ENCODE data around the gene KREMEN2. TPM values are rescaled to one million over a fixed set of nuclear protein-coding genes. Genes with fewer than 3 reads are reported as not detected.

KREMEN2 gene
- total and polyA plus RNA-seq, 8 donors = 0.07 to 0.32 (median 0.16) TPM; not detected in 3

DNA sequence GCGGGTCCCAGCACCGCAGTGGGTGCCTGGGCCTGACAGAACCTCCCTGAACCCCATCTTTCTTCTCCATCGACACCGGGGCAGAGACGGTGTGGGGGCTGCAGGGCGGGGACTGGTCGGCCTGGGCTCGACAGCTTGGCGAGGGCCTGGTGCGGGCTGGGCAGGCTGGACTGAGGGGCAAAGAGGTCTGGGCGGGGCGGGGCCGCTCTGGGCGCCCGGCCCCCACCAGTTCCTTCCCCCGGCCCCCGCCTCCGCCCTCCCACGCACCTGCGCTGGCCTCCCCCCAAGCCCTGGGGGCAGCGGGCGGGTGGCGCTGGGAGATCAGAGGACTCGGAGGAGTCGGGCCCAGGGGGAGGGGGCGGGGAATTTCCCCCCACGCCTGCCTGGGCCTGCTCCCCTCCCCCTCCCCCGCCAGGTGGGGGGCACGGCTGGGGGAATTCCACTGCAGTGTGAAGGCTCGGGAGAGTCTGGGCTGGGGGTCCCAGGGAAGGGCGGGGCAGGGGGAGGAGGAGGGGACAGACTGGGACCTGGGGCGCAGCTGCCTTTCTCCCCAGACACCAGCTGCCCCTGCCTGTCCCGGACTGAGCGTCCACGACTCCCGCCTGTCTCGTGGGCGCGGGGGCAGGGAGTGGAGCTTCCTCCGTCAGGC, 877 bp upstream of the KREMEN2 start:
- peak; percentile 17 to 79 (median 34) for DNase-seq
- peaks cover 8 to 20% (median 10%) of the 10 kb centered on the region in 3 donors for H3K4me1 ChIP-seq
- intact Hi-C loops (cut with DNase I) = no loop called here

DNA sequence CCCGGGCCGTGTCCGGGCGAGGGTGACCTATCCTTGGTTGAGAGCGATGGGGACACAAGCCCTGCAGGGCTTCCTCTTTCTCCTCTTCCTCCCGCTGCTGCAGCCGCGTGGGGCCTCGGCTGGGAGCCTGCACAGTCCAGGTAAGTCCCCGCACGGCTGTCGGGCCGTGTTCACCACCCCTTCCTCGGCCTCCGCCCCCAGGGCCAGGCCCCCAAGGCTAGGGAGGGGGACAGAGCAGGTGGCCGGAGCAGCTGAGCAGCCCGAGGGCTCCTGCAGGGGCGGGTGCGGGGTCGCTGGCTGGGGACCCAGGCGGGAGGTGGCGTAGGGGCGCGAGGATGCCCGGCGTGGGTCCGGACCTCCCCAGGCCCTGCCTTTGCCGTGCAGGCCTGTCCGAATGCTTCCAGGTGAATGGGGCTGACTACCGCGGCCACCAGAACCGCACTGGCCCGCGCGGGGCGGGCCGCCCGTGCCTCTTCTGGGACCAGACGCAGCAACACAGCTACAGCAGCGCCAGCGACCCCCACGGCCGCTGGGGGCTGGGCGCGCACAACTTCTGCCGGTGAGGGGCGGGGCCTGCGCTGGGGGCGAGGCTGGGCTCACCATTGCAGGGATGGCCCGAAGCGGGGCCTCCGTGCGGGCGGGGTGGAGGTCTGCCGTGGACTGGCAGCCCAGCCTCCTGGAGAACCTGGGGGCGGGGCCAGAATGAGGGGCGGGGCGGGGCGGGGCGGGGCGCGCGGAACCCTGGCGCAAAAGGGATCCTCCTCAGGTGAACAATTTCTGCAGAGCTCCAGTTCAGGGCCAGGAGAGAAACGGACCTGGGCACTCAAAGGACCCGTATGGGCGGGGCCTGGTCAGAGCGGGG, 631 bp downstream of the KREMEN2 start:
- peak overlapping the region in 2 of 4 donors; percentile 30 to 43 for H3K4me3 ChIP-seq
- peak; percentile 41 to 84 (median 65) for DNase-seq
- H3K36me3 ChIP-seq = no peaks in the 10 kb centered on the region
- TF ChIP-seq, protein P1, sequence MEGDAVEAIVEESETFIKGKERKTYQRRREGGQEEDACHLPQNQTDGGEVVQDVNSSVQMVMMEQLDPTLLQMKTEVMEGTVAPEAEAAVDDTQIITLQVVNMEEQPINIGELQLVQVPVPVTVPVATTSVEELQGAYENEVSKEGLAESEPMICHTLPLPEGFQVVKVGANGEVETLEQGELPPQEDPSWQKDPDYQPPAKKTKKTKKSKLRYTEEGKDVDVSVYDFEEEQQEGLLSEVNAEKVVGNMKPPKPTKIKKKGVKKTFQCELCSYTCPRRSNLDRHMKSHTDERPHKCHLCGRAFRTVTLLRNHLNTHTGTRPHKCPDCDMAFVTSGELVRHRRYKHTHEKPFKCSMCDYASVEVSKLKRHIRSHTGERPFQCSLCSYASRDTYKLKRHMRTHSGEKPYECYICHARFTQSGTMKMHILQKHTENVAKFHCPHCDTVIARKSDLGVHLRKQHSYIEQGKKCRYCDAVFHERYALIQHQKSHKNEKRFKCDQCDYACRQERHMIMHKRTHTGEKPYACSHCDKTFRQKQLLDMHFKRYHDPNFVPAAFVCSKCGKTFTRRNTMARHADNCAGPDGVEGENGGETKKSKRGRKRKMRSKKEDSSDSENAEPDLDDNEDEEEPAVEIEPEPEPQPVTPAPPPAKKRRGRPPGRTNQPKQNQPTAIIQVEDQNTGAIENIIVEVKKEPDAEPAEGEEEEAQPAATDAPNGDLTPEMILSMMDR (IDR thresholded peaks at IDR 0.05) = no peak
- no peak overlapping the region for H3K27ac ChIP-seq
- H3K4me1 ChIP-seq = peaks cover 8 to 20% (median 10%) of the 10 kb centered on the region in 3 donors
- WGBS, 2 donors = 1% methylated on average over 54 to 68 of the region's 68 CpGs
- no peaks in the 10 kb centered on the region for H3K9me3 ChIP-seq
- intact Hi-C loops (cut with DNase I) = no loop called here
- H3K27me3 ChIP-seq = peaks cover 0 to 19% (median 10%) of the 10 kb centered on the region in 4 donors
- peak in 2 of 4 donors; percentile 3 to 11 for ATAC-seq
- FAIRE-seq = no peak

More for the DNA sequence above, 877 bp upstream of the KREMEN2 start:
- ATAC-seq (no peak), FAIRE-seq (no peak)
- TF ChIP-seq, protein P1 (IDR thresholded peaks at IDR 0.05) = no peak
- WGBS, 2 donors = 2 to 5% methylated on average over 22 to 35 of the region's 40 CpGs
- Histone ChIP-seq H3K9me3 (no peaks in the 10 kb centered on the region), H3K27ac (no peak overlapping the region), H3K27me3 (peaks cover 0 to 18% (median 10%) of the 10 kb centered on the region in 4 donors), H3K36me3 (no peaks in the 10 kb centered on the region), H3K4me3 (peak overlapping the region in 1 of 4 donors; percentile 43)

DNA sequence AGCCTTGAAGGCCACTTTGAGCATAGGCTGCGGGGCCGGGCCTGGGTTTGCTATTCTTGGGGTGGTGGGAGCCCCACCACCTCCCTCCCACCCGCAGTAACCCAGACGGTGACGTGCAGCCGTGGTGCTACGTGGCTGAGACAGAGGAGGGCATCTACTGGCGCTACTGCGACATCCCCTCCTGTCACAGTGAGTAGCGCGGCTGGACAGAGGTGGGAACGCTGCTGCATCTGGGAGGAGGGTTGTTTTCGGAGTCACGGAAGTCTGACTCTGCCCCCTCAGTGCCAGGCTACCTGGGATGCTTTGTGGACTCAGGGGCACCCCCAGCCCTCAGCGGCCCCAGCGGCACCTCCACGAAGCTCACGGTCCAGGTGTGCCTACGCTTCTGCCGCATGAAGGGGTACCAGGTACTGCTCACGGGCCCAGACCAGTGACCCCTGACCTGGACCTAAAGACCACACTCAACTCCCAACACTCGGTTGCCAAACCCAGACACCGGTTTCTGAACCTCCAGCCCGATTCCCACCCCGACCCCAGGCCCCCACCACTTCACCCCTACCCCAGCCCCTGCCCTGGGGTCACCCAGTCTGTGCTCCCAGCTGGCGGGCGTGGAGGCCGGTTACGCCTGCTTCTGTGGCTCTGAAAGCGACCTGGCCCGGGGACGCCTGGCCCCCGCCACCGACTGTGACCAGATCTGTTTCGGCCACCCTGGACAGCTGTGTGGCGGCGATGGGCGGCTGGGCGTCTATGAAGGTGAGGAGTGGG, 2.1 kb downstream of the KREMEN2 start:
- DNase-seq = peak in 5 of 6 donors; percentile 3 to 69 (median 22)
- 49 to 59% methylated on average over 33 to 39 of the region's 39 CpGs for WGBS, 2 donors
- ATAC-seq = no peak
- H3K4me1 ChIP-seq = peaks cover 8 to 29% (median 10%) of the 10 kb centered on the region in 3 donors
- no peak overlapping the region for H3K27ac ChIP-seq
- H3K4me3 ChIP-seq = peak overlapping the region in 3 of 4 donors; percentile 12 to 35 (median 26)
- H3K36me3 ChIP-seq = no peaks in the 10 kb centered on the region
- intact Hi-C loops (cut with DNase I) = no loop called here
- peaks cover 0 to 19% (median 10%) of the 10 kb centered on the region in 4 donors for H3K27me3 ChIP-seq
- FAIRE-seq = no peak
- TF ChIP-seq, protein P1 (IDR thresholded peaks at IDR 0.05) = no peak
- no peaks in the 10 kb centered on the region for H3K9me3 ChIP-seq

DNA sequence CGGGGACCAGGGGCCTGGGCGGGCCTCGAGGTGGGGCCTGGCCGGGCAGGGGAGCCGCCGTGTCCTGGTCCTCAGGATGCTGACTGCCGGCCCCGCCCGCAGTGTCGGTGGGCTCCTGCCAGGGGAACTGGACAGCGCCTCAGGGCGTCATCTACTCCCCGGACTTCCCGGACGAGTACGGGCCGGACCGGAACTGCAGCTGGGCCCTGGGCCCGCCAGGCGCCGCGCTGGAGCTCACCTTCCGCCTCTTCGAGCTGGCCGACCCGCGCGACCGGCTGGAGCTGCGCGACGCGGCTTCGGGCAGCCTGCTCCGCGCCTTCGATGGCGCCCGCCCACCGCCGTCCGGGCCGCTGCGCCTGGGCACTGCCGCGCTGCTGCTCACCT, 2.7 kb downstream of the KREMEN2 start:
- intact Hi-C loops (cut with DNase I) = no loop called here
- Histone ChIP-seq H3K4me1 (peaks cover 8 to 29% (median 10%) of the 10 kb centered on the region in 3 donors), H3K9me3 (no peaks in the 10 kb centered on the region), H3K4me3 (peak overlapping the region in 3 of 4 donors; percentile 12 to 35 (median 26)), H3K27me3 (peaks cover 0 to 19% (median 10%) of the 10 kb centered on the region in 4 donors), H3K36me3 (no peaks in the 10 kb centered on the region), H3K27ac (no peak overlapping the region)
- 1 to 2% methylated on average over 32 to 46 of the region's 46 CpGs for WGBS, 2 donors
- DNase-seq = peak in 5 of 6 donors; percentile 44 to 89 (median 62)
- TF ChIP-seq, protein P1 (IDR thresholded peaks at IDR 0.05) = no peak
- FAIRE-seq = no peak
- peak in 2 of 4 donors; percentile 0 to 11 for ATAC-seq
